HG03175 (cell line): ENCODE measurements around the gene MARK3.
"Not testable (repeated sequence)": the region's sequence is repeated elsewhere in the genome, so short reads cannot be mapped to it uniquely, and the experiment has no call there.

Experiments
- ATAC-seq: cut with Tn5 transposase; IDR thresholded peaks from one replicate; pipeline ENCODE4 v1.9.1; 2021; ENCODE audit warnings: mild to moderate bottlenecking, moderate library complexity; ENCODE audit not compliant: unreplicated experiment

MARK3 gene

DNA sequence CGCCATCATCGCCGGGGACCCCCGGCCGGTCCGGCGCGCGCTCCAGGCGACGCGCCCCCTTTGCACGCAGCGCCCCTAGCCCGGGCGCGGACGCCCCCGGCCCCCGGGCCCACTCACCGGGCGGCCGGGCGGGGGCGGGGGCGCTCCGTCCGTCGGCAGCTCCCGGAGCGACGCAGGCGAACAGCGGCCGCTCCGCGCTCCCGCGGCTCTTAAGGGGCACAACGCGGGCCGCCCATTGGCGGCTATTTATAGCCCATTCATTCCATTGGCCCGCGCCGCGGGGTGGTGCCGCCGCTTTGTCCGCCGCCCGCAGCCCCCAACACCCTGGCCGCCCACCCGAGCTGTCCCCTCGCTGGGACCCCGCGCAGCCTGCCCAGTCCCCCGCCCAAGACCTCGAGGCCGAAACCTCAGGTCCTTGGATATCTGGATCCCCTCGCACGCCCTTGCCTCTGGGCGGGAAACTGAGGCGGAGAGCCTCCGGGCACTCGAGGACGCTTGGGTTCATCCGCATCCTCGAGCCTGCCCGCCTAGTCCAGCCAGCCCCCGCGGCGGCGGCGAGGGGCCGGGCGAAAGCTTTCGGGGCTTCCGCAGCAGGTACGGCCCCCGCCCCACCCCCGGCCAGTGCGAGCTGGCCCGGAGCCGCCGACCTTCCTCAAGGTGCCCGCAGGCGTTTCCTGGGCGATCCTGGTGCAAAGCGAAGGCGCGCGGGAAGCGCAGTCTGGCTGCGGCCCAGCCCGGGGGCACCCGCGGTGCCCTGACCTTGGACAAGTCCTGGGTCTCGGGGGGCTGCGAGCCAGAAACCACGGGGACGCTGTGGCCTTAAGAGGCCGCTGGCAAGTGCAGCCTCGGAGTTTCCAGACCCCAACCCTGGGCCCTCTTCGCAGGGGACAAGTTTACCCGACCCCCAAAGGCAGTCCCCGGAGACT is 137.7 kb downstream of the MARK3 start, which contains the start of gene CKB:
CKB (minus strand) TSS at position 182 of the 926 bp plus-strand sequence. CDS start 337 bp downstream, outside the sequence.
- ATAC-seq: no peak

DNA sequence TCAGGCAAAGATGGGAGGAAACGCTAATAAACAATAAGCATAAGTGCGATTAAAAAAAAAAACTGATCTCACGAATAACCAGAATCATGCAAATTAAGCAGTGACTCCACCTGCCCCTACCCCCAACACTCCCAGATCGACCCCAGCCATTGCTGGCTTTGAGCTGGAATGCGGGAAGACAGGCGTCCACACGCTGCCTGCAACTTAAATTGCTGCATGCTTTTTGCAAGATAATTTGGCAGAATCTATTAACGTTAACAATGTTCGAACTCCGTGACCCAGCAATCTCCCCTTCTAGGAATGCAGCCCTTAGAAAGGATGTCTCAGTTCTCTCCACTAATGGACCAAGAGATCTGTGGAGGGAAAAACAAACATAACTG is 138.3 kb downstream of the MARK3 start:
- no peak for ATAC-seq

DNA sequence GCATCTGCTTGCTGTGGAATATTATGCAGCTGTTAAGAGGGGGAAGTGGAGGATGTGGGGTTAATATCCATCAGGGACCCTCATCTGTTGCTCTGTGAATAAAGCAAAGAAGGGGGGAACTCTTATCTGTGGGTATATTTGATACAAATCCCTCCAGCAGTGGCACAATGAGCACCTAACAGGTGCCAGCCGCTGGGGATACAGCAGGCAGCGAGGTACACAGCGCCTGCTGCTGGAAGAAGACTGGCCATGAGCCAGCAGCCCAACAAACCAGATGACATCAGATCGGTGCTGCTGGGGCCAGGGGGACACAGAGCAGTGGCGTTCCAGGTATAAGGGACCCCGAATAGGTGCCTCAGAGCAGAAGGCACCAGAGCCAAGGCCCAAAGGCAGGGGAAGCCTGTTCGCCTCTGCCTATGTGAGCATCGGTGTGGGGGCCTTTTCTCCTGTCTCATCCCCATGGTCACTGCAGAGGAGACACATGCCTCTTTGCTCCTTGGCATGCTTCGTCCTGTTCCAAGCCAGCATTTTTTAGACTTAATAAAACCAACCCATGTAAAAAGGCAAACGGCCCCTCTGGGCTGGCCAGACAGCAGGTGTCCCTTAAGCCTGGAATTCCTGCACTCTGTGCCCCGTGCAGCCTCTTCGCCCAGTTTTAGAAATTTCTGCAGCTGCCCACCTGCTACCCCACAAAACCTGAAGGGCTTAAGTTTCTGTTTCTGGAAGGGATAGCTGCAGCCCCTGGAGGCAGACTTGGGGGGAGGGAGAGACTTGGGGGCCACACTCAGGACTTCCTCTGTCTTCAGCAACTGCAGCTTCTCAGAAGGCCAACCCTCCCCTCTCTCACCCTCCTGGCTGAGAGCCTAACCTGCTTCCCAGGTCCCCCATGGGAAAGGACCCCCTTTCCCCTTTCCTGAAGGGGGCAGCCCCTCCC is 139.1 kb downstream of the MARK3 start:
- no peak for ATAC-seq

DNA sequence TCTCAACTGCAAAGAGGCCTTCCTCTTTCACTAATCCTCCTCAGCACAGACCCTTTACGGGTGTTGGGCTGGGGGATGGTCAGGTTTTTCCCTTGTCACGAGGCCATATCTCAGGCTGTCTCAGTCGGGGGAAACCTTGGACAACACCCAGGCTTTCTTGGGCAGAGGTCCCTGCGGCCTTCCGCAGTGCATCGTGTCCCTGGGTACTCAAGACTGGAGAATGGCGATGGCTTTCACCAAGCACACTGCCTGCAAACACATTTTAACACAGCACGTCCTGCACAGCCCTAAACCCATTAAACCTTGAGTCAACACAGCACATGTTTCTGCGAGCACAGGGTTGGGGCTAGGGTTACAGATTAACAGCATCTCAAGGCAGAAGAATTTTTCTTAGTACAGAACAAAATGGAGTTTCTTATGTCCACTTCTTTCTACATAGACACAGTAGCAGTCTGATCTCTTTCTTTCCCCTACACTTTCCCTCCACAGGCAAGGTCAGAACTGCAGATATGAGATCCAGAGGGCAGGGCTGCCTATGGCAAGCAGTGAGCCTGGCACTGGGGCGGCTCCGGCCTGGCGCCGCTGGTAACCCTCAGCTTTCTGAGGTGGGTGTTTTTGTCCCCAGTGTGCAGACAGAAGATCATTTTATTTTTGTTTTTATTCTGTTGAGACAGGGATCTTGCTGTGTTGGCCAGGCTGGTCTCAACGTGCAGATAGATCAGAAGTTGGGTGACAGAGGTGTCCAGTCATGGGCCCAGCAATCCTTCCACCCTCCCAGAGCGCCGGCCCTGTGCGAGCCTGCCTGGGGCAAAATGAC is 140.4 kb downstream of the MARK3 start:
- ATAC-seq: not testable (repeated sequence)

DNA sequence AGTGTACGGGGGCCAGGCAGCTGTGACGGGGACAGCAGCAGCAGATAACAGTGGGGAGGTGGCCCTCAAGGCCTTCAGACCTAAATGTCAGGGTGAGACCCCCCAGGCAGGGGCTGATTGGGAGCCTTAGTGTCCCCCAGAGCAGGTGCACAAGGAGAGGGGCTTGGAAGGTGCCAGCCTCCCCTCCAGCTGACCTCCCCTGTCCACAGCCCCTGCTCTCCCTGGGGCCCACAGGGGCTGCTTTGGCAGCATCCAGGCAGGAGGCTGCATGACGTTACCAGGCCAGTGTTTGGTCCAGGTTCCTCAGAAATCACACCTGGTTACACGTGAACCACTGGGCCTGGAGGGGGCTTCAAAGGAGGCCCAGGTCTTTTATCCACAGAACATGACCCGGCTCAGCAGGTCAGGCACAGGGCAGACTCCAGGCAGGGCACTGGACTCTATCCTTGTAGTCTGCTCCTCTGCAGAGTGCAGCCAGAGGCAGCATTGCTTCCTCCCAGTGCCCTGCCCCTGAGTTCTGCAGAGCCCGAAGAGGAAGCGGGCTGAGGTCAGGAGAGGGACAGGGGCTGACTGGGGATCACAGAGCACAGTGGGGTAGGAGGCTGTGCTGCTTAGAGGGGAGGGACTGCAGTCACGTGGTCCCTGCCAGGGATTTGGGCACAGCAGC is 141.2 kb downstream of the MARK3 start:
- ATAC-seq: no peak

DNA sequence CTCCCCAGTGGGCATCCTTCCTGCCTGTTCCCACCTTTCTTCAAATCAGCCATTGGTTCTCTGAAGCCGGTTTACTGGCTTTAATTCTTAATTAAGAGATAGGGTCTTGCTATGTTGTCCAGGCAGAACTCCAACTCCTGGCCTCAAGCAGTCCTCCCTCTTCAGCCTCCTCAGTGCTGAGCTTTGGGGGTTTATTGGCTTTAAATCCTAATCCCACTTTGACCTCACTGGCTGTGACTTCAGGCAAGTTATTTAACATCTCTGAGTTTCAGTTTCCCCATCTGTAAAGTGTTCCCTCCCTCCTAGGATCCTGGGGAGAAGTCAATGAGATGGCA is 141.7 kb downstream of the MARK3 start:
- no peak for ATAC-seq

DNA sequence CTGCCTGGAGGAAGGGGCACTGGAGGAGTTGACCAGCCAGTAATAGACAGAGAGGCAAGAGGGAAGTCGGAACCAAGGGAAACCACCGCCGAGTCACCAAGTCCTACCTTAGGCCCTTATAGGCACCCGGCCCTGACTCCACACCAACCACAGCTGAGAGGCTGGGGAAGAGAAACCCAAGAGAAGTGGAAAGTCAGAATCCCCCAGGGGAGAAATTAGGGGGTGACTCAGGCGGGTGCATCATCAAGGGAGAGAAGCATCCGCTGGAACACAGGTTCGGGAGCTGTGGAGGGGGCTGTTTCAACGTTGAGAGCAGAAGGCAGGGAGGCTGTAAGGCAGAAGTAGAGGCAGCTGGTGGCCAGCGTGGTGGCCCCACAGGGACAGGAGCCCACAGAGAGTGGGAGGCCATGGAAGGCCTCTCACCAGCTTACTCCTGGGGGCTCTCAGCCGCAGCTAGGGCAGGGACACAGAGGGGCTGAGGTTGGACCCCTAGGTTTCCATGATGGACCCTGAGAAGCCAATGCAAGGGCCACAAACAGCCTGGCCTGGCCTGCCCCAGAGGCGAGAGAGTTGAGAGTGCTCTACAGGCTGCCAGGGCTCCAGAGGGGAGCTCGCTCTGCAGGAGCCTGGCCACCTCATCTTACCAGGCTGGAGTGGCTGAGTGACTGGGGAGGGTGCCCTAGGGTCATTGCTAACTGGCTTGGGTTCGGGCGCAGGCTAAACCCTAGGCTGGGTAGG is 142.4 kb downstream of the MARK3 start:
- no peak for ATAC-seq

DNA sequence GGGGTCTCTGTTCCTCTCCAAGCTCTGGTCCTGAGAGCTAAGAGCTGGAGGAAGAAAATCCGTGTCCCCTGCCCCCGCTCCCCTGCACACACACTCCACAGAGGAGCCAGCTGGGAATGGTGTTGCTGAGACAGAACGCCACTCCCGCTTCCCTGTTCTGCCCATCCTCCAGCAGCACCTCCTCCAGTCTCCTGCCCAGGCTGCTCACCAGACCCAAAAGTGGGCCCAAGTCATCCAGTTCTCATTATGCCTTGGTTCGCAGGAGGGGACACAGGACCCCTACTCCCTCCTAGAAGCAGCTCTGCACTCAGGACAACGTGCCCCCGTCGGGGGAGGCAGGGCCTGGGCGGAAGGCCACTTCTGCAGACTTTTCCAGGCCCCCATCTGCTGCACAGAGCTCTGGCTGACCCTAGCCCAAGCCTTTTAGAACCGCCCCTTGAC is 143.0 kb downstream of the MARK3 start:
- ATAC-seq: no peak

DNA sequence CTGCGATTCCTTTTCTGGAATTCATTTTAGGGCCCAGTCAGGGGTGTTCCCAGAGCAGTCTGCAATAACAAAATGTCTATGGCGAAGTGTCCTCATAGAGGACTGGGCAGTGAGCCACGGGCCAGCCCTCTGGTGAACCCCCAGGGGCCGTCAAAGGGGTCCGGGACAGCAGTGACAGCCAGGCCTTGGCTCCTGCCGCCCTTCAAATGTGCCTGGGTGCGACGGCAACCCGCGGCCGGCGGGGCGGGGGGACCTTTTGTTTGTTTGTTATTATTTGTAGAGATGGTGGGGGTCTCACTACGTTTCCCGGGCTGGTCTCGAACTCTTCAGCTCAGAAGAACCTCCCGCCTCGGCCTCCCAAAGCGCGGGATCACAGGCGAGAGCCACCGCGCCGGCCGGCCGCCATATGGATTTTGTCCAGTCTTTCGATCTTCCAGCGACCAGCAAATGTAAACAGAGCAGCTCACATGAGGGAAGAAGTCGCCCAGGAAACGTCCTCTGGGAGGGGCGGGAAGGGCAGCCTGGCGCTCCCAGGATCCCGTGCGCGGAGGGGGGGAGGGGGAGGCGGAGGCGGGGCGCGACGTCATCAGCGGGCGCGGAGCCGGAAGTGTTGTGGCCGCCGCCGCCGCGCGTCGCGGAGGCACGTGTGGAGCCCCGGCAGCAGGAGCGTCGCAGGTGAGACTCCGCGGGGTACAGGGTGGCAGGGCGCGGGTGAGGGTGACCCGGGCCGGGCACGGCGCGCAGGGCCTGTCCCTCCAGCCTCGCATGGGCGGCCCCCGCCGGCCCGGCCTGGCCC is 143.6 kb downstream of the MARK3 start, which contains the start of gene TRMT61A:
TRMT61A (plus strand) TSS at position 610 of the 796 bp plus-strand sequence. CDS start 783 bp downstream, outside the sequence.
- ATAC-seq: peak; percentile 42

DNA sequence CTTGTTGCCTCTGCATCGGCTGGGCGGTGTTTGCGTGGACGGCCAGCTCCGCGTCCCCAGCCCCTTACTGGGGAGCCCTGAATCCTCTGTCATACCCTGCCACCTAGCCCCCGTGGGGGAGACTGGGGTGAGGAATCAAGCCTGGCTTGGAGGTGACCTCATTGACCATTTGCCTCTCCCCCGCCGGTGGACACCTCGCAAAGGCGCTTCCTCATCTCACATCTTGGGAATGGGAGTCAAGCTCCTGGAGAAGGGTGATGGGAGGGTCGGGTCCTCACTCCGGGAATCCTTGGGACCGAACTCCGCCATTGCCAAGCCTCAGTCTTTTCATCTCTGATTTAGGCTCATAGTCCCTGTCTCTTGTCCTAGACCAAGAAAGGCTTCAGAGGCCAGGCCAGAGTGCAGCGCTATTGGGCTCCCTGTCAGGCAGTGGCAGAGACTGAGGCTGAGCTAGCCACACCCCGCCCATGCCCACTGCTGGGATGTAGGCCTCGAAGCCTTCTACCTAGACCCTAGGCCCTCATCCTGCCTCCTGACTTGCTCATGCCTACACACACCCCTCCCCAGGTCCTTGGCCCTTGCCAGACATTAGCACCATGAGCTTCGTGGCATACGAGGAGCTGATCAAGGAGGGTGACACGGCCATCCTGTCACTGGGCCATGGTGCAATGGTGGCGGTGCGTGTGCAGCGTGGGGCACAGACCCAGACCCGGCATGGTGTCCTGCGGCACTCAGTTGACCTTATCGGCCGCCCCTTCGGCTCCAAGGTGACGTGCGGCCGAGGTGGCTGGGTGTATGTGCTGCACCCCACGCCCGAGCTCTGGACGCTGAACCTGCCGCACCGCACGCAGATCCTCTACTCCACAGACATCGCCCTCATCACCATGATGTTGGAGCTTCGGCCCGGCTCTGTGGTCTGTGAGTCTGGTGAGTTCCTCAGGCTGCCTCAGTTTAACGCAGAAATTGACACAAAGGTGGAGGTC is 144.5 kb downstream of the MARK3 start:
- peak; percentile 7 for ATAC-seq

DNA sequence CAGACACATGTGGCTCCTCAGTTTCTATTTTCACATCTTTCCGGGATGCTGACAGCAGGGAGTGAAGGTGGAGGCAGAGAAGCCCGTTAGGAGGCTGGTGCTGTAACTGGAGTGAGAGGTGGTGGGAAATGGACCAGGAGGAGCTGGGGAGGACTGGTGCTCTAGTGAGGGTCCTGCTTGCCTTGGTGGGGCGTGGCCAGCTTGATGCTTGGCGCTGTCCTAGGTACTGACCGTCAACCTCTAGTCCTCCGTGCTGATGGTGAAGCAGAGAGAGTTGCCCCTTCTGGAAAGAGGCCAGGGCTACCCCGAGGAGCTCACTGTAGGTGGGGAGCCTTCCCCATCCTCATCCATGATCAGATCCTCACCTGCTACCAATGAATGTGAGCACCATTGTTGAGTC is 145.2 kb downstream of the MARK3 start:
- ATAC-seq: no peak

DNA sequence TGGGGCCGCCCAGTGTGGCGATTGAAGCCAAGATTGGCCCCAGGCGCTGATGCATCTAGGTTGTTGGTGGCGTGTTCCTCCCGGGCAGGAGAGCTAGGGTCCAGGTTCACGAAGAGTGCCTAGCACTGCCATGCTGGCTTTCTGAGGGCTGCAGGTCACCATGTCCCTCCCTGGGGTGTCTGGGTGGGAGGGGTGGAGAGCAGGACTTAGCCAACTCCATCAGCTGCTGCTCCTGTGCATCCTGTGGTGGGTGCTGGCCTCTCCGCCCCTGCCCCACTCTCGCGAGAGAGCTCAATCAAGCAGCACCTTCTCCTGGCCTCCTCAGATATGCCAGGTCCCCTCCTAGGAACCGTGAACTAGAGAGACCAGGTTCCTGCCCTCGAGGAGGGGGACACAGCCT is 145.6 kb downstream of the MARK3 start:
- no peak for ATAC-seq

DNA sequence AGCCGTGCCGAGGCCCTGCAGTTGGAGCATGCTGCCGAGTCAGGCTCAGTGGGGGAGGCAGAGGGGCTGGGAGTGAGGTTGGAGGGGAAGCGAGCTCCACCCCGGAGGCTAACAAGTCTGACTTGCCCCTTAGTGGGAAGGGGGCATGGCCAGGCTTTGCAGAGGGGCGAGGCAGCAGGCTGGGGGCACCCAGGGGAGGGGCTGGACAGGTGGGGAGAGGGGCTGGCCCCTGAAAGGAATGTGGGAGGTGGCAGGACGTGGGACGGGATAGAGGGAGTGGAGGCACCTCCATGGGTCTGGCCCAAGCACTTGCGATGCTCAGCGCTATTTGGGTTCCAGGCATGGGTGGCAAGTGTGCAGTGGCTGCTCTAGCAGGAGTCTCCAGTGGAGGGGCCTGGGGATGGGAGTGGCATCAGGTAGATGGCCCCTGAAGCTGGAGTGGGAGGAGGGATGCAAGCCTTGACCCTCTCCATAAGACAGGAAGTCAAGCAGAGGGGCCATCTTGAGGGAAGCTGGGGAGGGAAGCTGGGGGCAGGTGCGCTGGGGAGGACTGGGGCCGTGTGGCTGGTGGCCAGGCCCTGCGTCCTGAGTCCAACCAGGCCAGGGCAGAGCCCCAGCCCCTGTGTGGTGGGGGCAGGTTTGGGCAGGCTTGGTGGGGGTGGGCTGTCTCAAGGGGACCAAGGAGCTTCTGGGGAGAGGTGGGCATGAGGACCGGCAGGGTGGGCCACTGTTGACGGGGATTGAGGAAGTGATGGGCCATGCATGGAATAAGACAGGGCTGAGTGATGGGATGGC is 146.4 kb downstream of the MARK3 start:
- no peak for ATAC-seq

DNA sequence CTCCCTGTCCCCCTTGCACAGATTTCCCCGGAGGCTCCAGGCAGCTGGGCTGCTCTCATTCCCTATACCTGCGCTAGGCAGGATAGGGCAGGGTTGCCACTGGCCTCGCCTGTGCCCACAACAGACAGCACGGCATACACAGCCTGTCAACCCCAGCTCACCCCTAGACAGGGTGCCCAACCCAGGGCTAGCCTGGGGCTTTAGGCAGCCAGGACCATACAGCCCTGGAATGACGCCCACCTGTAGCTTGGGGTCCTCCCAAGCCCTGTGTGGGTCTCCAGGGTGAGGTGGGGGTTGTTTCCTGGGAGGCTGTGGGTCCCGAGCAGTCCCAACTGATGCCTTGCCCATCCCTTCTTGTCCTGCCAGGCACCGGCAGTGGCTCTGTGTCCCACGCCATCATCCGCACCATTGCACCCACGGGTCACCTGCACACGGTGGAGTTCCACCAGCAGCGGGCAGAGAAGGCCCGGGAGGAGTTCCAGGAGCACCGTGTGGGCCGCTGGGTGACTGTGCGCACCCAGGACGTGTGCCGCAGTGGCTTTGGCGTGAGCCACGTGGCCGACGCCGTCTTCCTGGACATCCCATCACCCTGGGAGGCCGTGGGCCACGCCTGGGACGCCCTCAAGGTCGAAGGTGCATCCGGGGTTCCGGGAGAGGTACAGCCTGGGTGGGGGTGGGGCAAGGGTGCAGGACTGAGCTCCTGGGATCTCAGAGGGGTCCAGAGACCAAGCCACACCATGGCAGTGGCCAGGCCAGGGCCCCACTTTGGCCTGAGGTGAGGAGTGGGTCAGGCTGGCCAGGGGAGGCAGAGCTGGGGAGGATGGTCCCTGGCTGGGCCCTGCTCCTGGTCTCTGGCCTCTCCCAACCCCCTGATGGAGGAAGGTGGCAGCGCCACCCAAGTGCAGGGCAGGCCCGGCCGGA is 147.3 kb downstream of the MARK3 start:
- no peak for ATAC-seq

DNA sequence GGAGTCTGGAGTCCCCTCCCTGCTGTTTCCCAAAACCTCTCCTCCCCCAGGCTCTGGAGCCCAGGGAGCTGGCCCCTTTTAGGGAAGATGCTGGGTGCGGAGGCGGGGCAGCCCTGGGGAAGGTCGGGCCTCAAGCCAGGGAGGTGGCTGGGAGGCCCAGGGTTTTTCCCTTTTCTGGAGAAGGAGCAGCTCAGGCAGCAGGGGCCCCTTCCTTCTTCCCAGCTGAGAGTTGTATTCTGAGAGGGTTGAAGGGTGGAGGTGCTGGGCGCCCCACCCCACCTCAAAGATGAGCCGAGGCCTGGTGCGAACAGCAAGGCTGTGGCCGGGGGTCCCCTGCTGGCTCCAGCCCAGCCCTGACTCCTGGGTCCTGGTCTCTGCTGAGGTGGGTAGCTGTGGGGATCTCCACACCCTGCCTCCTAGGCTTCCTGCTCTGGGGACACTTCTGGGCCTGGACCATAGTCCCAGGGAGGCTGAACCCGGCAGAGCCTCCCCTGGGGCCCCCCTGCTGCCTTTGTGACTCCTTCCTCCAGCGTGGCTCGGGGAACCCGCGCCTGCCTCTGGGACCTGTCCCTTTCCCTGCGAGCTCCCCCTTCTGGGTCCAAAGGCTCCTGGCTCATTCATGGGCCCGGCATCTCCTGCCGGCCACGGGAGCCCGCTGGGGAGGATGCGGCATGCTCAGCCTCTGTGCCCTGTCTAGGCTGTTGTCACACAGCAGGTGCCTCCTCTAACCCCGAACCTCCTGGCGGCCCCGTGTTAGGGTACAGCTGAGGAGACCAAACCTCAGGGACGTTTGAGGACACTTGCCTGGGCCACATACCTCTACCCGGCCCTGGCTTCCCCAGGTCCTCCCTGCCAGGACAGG is 148.2 kb downstream of the MARK3 start:
- no peak for ATAC-seq
